Ovary (tissue), 9 donors: ENCODE results near the gene TACO1. TPM values are rescaled to one million over a fixed set of nuclear protein-coding genes. Genes with fewer than 3 reads are reported as not detected.

Experiments
- DNase-seq, 5 donors: peaks; one replicate each; pipeline ENCODE4 v3.0.0-alpha.2; 2019 to 2020
- H3K27ac ChIP-seq, 2 donors: fragments of 200-600 bp; one replicate each; pipeline versions ENCODE4 v1.5.1 to v1.8.0; 2019 to 2022
- H3K27me3 ChIP-seq: fragments of 200-600 bp; one replicate; pipeline ENCODE4 v1.8.0; 2022
- H3K36me3 ChIP-seq: fragments of 200-600 bp; sonication (generic); one replicate; pipeline ENCODE4 v1.5.1; 2019
- H3K4me1 ChIP-seq: one replicate; pipeline ENCODE4 v1.8.1; 2013; ENCODE audit warnings: mild to moderate bottlenecking, moderate library complexity; ENCODE audit not compliant: insufficient read depth
- H3K4me3 ChIP-seq: fragments of 200-600 bp; sonication (generic); one replicate; pipeline ENCODE4 v1.5.1; 2017
- H3K9me3 ChIP-seq, 2 donors: fragments of 200-600 bp in 1 of 2; sonication (generic) in 1 of 2; one replicate each; pipeline versions ENCODE4 v1.5.1 to v1.8.1; 2013 to 2019; ENCODE audit warnings: mild to moderate bottlenecking in 1 of 2, moderate library complexity in 1 of 2
- CTCF ChIP-seq, 3 donors: fragments of 450-650 bp in 2 of 3; fragments of 200-600 bp in 1 of 3; IDR thresholded peaks; one replicate each; pipeline versions ENCODE4 v1.5.1 to v1.8.0; 2016 to 2022; ENCODE audit warnings: antibody characterized with exemption in 3 of 3, mild to moderate bottlenecking in 1 of 3
- EP300 ChIP-seq: sonication (generic); formaldehyde crosslinking; IDR thresholded peaks from one replicate; pipeline ENCODE4 v1.6.1; 2017; ENCODE audit warnings: antibody characterized with exemption
- POLR2A ChIP-seq: fragments of 450-650 bp; IDR thresholded peaks from one replicate; pipeline ENCODE4 v1.6.1; 2017; ENCODE audit warnings: antibody characterized with exemption, mild to moderate bottlenecking, moderate library complexity
- WGBS, 3 donors: extraction: QIAGEN DNeasy Blood & Tissue Kit in 1 of 3; methylation state at CpG; one replicate each; pipeline versions ENCODE4 v1.1.5 to v1.1.7; 2013 to 2017; 5-methylcytosine and 5-hydroxymethylcytosine counted together
- intact Hi-C, 4 donors: fragments of 100-400 bp; cut with DNase I; formaldehyde crosslinking; loops; one replicate each; pipeline versions ENCODE4 v1.11.0 to v1.15.1; 2022 to 2023
- polyA plus RNA-seq, 2 donors: library from polyadenylated mRNA; stranded (reverse); fragments of 200-250 nt in 1 of 2; fragments of 350-450 nt in 1 of 2; fragmentation: Illumina TruSeq in 1 of 2; extraction: RNeasy Lipid Tissue Mini Kit (QIAGEN cat#74804) in 1 of 2; gene quantifications; one replicate each; pipeline ENCODE4 v1.2.3, GENCODE V29; 2013 to 2014
- total RNA-seq, 7 donors: library from RNA; depleted of rRNA in 2 of 7; stranded (reverse); fragments of >200 nt in 2 of 7; fragmentation: NEBNext Ultra II Directional in 3 of 7; extraction: Animal tissue kit (Norgen Biotek cat#: 25700) in 3 of 7; gene quantifications; one replicate each; pipeline versions ENCODE4 v1.1.0 to v1.2.4, GENCODE V29; 2016 to 2023
- donor health status: DM: no; HTN: no; CAD: no; lungs with moderate emphysema.
- donor health status: DM: no; HTN: no; CAD: no.
- donor health status: Bipolar disorder and iron deficiency.
- donor health status: DM: yes; HTN: yes; CAD: no.
- donor health status: DM: no; HTN: no; CAD: no.
- donor health status: DM: yes; HTN: yes; CAD: no.

Gene TACO1
- total and polyA plus RNA-seq, 9 donors, result 7.4 to 24.9 (median 13.2) TPM

GRCh38 chr17:63633742-63634141, 33.0 kb downstream of the TACO1 start:
- H3K27me3 ChIP-seq, result no peaks in the 10 kb centered on the region
- no peaks in the 10 kb centered on the region for H3K9me3 ChIP-seq

GRCh38 chr17:63634163-63634562, 33.5 kb downstream of the TACO1 start:
- WGBS, 3 donors, result 73 to 75% (median 74%) methylated on average over 4 of the region's 4 CpGs
- Histone ChIP-seq H3K27me3 (no peaks in the 10 kb centered on the region), H3K4me3 (no peak overlapping the region), H3K36me3 (no peaks in the 10 kb centered on the region), H3K9me3 (no peaks in the 10 kb centered on the region), H3K4me1 (peaks cover 2% of the 10 kb centered on the region), H3K27ac (no peak overlapping the region)
- intact Hi-C loops, result no loop called here
- no peak for TF ChIP-seq CTCF (IDR thresholded peaks at IDR 0.05)
- no peak for TF ChIP-seq EP300
- TF ChIP-seq POLR2A, result no peak
- DNase-seq, result no peak

More at GRCh38 chr17:63633742-63634141, 33.0 kb downstream of the TACO1 start:
- Histone ChIP-seq H3K36me3 (no peaks in the 10 kb centered on the region), H3K4me3 (no peak overlapping the region), H3K4me1 (peaks cover 2% of the 10 kb centered on the region), H3K27ac (no peak overlapping the region)
- intact Hi-C loops, result no loop called here
- TF ChIP-seq EP300 (no peak), CTCF (IDR thresholded peaks at IDR 0.05) (no peak), POLR2A (no peak)
- DNase-seq, result no peak

- no peak for DNase-seq
- 24 to 61% (median 50%) methylated on average over 1 of the region's 1 CpG for WGBS, 3 donors
- Histone ChIP-seq H3K27me3 (no peaks in the 10 kb centered on the region), H3K4me3 (no peak overlapping the region), H3K4me1 (peaks cover 2% of the 10 kb centered on the region), H3K36me3 (no peaks in the 10 kb centered on the region), H3K9me3 (no peaks in the 10 kb centered on the region), H3K27ac (no peak overlapping the region)
- intact Hi-C loops, result no loop called here
- TF ChIP-seq CTCF (IDR thresholded peaks at IDR 0.05), result no peak
- TF ChIP-seq POLR2A, result no peak
- TF ChIP-seq EP300, result no peak
Observed at GRCh38 chr17:63634816-63635215, 34.1 kb downstream of the TACO1 start.

GRCh38 chr17:63635290-63635689, 34.6 kb downstream of the TACO1 start:
- 17 to 40% (median 20%) methylated on average over 2 of the region's 2 CpGs for WGBS, 3 donors
- no peak for DNase-seq
- intact Hi-C loops, result no loop called here
- H3K4me3 ChIP-seq, result no peak overlapping the region
- TF ChIP-seq EP300, result no peak
- TF ChIP-seq CTCF (IDR thresholded peaks at IDR 0.05), result no peak
- no peak for TF ChIP-seq POLR2A
- H3K27ac ChIP-seq, result no peak overlapping the region
- peaks cover 2% of the 10 kb centered on the region for H3K4me1 ChIP-seq
- no peaks in the 10 kb centered on the region for H3K27me3 ChIP-seq
- no peaks in the 10 kb centered on the region for H3K36me3 ChIP-seq
- no peaks in the 10 kb centered on the region for H3K9me3 ChIP-seq

- H3K4me3 ChIP-seq, result no peak overlapping the region
- WGBS, 3 donors, result 55 to 94% (median 69%) methylated on average over 2 of the region's 2 CpGs
- no peak for TF ChIP-seq POLR2A
- no peak for TF ChIP-seq CTCF (IDR thresholded peaks at IDR 0.05)
- no peak for TF ChIP-seq EP300
- no peaks in the 10 kb centered on the region for H3K9me3 ChIP-seq
- H3K36me3 ChIP-seq, result no peaks in the 10 kb centered on the region
- H3K4me1 ChIP-seq, result peaks cover 2% of the 10 kb centered on the region
- no peak overlapping the region for H3K27ac ChIP-seq
- no peak for DNase-seq
- no peaks in the 10 kb centered on the region for H3K27me3 ChIP-seq
- intact Hi-C loops, result no loop called here
Observed at GRCh38 chr17:63635787-63636186, 35.1 kb downstream of the TACO1 start.
